ENCODE results near the gene GNAI1.
"Not testable (repeated sequence)": the region's sequence is repeated elsewhere in the genome, so short reads cannot be mapped to it uniquely, and the experiment has no call there.

GNAI1 gene

GRCh38 chr7:80133361-80134114, 1.1 kb upstream of the GNAI1 start:
- no peak for DNase-seq

GRCh38 chr7:80134115-80134535, 506 bp upstream of the GNAI1 start:
- DNase-seq, result peak in 1 of 2 donors; percentile 21

DNA sequence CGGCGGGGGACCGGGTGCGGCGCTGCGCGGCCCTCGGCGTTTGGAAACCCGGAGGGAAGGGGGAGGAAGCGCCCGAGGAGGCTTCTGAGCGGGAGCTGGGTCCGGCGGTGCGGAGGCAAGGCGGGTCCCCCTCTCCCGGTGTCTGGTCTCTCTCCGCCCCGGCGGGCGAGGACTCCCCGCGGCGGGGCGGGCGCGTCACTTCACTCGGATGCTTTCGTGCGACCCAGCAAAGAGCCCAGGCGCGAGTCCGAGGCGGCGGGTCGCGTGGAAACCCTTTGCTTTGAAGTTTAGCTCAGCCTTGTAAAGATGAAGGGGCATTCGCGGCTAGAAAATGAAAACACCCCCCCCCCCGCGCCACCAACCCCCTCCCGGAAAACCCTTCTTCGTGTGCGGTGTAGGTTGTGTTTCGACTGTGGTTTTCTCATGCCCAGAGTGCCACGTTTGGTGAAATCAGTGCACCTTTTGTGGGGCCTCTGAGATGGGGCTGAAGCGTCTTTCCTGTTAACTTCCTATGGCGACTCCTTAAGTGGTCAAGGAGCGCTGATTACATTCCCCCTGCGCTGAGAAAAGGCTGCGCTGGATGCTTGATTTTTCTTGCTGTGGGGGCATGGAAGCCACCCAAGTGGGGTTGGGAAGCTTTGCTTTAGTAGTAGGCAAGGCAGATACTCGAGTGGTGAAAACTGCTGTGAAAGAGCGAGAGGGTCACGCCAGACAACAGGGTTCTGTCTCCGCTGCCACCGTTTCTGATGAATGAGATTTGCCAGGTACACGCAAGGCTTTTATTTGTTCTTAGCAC, 876 bp downstream of the GNAI1 start:
- DNase-seq, result peak in 1 of 2 donors; percentile 4

DNA sequence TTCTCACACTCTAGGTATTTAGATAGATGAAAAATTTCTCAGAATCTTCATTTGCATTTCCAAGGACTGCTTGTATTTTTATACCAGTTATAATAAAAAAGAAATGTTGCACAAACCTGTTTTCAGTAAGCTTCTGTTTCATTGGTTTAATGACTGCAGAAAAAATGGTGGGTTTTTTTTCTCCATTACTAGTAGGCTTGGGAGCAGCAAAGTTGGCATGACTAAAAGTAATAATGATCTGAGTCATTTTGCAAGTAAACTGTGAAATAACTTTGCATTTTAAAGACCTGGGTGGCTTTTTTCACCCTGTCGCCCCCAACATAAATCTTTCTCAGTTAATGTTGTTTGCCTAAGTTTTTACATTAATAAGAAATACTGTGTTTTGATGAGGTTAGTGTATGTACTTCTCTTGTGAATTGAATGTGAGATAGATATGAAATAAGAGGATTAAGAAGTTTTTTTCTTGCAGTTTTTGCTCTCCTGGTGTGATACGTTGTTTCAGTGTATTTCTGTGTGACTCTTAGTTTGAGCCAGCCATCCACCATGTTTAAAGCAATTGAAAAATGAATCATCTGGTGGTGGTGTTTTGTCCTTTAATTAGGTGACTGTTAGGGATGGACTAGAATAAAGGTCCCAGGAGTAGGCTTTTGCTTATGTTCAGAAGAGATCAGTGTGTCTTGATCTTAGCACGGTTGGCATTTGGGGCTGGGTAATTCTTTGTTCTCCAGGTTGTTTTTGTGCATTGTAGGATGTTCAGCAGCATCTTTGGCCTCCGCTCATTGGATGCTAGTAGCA, 1.8 kb downstream of the GNAI1 start:
- DNase-seq, result no peak

GRCh38 chr7:80137410-80137809, 2.8 kb downstream of the GNAI1 start:
- DNase-seq, result no peak

- DNase-seq, result no peak
Measured at GRCh38 chr7:80139236-80139635, 4.6 kb downstream of the GNAI1 start.

GRCh38 chr7:80140388-80140787, 5.8 kb downstream of the GNAI1 start:
- no peak for DNase-seq

DNA sequence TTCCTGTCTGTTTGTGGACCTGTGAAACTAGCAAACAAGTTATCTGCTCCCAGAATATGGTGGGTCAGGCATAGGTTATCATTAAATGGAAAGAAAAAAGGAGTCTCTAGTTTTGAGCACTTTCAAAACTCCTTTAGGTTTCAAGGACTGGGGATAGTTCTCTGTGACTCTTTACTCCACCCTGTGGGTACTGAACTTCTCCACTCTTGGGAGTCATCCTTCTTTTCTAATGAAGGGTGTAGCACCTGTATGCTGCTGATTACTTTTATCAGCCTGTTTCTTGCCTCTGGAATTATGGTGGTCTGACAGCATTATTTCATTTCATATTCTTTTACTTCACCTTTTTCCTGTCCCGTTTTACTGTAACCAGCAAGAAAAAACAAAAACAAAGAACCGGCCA, 6.7 kb downstream of the GNAI1 start:
- DNase-seq, result no peak

GRCh38 chr7:80142853-80143580, 8.4 kb downstream of the GNAI1 start:
- no peak for DNase-seq

- no peak for DNase-seq
Measured at GRCh38 chr7:80145780-80146422, 11.3 kb downstream of the GNAI1 start.

DNA sequence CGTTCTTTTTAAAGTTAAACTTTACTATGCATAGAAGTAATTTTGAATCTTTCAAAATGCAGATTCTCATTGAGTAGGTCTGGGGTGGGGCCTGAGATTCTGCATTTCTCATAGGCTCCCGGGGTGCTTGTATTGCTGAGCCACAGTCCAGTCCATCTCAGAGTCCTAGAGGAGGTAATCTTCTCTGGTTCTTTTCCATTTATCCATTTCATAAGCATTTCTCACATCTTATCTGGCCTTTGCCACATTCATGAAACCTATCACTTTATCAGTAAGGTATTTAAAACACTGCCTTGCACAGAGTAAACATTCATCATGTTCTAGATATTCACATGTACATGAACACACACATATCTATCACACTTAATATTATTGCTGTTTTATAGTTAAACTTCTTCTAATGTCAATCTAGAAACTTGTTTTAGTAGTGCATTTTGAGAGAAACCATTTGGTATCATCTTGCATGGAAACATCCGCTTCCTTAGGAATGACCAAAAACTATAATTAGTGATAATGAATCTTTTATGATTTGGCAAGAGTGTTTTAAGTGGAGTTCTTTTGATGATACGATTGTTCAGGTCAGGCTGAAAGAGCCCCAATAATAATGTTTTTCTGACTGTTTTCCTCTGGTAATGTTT, 12.0 kb downstream of the GNAI1 start:
- DNase-seq, result no peak

DNA sequence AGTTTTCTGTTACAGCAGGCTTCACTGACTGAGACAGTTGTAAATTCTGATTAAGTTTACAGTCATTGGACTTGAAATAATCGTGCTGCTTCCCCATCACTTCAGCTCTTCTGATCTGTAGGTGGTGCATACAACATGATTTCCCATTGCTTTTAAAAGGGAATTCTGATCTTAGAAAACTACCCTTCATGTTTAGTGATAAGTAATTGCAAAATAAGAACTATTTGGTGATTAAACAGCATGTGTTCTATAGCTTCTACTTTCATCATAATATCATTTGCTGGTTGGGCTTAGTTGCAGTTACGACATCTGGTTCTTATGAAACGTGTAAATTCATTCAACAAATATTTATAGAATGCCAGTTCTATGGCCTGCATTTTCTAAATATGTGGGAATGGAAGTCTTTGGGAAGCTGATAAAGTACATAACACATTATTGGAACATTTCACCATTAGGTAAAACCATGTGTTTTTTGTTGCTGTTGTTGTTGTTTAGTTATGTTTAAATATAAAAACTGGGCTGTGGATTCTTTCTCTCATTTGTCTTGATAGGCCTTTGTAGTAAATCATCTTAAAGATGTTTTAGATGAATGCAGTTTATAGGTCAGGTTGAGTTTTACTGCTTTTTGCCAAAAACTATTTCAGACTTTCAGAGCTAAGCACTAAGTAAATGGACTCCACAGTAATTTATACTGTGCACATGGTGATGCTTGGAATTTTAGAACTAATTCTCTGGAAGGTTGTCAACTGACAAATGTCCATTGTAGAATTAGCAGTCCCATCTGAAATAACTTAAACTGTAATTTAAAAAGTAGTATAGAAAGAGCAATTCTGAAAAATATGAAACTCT, 13.1 kb downstream of the GNAI1 start:
- DNase-seq, result peak in 1 of 2 donors; percentile 36

DNA sequence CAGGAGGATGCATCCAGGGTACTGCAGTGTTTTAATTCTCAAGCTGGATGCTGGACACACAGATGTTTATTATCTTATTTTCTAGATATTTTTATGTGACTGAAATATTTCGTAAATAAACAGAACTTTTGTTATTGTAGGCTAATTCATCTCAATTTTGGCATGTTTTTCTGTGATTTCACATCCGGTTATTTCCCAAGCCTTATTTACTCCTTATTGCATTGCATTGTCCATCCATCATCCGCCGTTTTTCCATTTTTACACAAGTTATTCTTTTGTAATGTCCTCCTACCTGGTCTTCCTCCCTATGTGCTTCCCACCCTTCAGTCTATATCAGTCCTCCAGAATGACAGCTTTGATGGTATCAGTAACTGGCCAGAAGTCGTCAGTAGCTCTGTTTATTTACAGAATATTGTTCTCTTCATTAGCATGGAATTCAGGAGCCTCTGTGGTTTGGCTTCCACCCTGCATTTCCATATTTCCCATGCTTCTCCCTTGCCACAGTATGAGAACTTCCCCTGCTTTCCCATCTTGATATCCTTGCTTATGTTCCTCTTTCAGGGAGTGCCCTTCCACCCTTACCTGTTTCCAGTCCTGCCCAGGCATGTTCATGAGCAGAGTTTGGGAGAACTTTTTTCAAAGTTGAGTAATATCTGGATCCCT, 16.1 kb downstream of the GNAI1 start:
- DNase-seq, result no peak

DNA sequence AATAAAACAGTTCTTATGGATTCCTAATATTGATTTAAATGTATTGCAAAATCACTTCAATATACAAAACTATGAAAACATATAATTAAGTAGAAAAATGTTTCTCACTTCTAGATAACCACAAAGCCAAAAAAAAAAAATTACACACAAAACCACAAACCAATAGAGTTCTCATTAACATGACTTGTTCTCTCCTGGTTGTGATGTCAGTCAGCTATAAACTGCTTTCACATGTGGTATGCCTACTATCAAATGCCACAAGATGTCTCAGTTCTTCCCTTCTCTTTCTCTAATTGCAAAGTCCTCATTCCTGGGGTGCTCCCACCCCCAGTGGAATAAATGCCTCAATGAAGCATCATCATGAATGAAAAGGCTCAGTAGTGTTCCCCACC, 16.6 kb downstream of the GNAI1 start:
- no peak for DNase-seq

DNA sequence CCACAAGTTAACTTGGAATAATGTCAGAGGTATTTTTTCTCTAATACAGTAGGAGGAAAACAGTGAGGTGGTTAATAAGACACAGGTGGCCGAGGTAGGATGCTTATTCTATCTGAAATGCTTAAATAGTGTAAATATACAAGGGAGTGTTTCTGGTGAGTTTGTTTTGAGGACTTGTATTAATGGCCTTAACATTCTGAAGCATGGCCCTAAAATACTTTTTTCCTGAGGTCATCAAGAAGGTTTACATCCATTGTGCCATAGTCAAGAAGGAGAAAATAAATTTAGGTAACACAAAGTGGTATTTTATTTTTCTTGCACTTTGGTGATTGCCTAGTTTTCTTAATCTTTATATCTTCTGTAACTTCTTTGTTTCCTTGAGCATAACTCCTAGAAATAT, 18.8 kb downstream of the GNAI1 start:
- DNase-seq, result no peak

GRCh38 chr7:80154656-80155333, 20.2 kb downstream of the GNAI1 start:
- no peak for DNase-seq

DNA sequence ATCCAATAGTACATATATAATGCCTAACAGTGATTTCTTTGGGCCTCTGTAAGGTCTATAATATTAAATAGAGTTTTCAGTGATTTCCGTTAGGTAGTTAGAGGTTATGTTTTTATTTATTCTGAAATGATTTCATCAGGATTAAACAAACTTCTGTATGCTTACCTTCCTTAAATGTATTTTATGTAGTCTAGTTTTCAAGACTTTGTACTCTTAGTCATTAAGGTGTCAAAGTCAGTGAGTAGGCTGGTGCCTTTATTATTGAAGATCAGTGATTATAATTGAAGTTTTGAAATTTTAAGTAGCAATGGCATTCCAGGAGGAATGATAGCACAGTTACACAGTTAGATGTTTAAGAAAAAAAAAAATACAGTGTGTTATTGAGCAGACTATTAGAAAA, 20.7 kb downstream of the GNAI1 start:
- no peak for DNase-seq

GRCh38 chr7:80157770-80158169, 23.1 kb downstream of the GNAI1 start:
- not testable (repeated sequence) for DNase-seq

DNA sequence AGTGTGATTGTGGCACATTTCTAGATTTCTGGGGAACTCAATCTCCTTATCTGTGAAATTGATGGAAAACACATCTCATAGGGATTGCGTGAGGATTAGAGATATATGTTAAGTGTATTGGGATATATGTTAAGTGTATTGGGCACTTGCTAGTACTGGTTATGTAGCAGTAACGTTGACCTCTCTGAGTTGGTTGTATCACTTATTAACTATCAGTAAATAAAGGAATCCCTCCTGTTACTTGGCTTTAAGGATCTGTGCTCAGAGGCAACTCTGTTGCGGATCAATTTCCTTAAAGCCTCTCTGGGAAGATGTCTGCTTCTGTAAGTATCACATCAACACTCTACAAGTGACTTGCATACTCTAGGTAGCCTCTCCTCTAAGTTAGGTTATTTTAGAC, 25.2 kb downstream of the GNAI1 start:
- no peak for DNase-seq
